GM03348 (cell line): ENCODE results near the gene BPIFB1.

Experiments used
- DNase-seq: peaks from one replicate; pipeline ENCODE4 v3.0.0; 2012; ENCODE audit warnings: low spot score

BPIFB1 gene

DNA sequence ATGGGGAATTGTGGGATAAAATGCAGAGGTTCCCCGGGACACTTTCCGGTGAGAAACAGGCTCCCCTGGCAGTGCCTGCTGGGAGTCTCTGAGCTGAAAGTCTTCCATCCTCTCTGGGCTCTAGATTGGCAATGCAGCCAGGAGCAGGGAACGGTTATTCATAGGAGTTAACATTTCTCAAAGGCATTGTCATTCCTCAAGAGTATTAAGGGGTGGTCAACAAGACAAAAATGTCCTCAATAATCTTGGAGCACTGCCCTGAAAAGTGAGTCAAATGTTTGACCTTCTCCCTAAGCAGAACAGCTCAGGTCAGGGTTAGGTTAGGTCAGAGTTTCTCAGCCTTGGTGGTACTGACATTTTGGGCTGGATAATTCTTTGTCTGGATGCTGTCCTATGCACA, 13.2 kb downstream of the BPIFB1 start:
- DNase-seq, result no peak

- DNase-seq, result no peak
These were observed 15.4 kb downstream of the BPIFB1 start for GRCh38 chr20:33298391-33298790.

GRCh38 chr20:33299111-33299603, 16.1 kb downstream of the BPIFB1 start:
- DNase-seq, result peak; percentile 91

GRCh38 chr20:33301192-33301930, 18.3 kb downstream of the BPIFB1 start:
- DNase-seq, result peak; percentile 55

DNA sequence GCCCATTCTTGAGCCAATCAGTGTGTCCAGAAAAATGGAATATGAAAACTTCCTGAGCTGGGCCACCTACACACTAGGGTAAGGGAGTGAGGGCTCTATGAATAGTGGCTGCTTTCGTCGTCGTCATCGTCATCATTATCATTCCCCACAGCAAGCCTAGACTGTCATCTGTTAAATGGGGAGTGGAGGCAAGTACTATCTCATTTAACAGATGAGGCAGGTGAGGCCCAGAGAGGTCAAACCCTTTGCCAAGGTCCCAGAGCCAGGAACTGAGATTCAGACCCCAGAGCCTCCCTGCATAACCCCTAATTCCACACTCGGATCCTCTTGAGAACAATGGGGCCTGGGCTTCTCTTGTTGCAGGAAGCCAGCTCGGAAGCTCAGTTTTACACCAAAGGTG, 20.6 kb downstream of the BPIFB1 start:
- DNase-seq, result no peak

GRCh38 chr20:33304046-33304445, 21.0 kb downstream of the BPIFB1 start:
- DNase-seq, result no peak

GRCh38 chr20:33305589-33306057, 22.6 kb downstream of the BPIFB1 start:
- no peak for DNase-seq

- no peak for DNase-seq
These were observed 23.2 kb downstream of the BPIFB1 start for GRCh38 chr20:33306228-33306627.

DNA sequence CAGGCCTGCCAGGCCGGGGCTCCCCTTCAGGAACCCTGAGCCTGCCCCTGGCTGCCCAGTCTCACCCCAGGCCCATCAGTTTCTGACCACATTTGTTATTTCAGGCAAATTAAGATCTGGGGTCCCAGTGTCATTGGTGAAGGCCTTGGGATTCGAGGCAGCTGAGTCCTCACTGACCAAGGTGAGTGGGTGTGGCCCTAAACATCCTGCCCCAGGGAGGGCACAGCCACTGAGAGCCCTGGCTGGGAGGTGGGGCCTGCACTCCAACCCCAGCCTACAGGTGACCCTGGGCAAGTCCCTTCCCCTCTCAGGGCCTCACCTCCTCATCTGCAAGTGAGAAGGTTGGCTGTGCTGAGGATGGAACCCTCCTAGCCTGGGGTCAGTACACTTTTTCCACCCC, 23.8 kb downstream of the BPIFB1 start:
- DNase-seq, result no peak

GRCh38 chr20:33308668-33309067, 25.7 kb downstream of the BPIFB1 start:
- no peak for DNase-seq

DNA sequence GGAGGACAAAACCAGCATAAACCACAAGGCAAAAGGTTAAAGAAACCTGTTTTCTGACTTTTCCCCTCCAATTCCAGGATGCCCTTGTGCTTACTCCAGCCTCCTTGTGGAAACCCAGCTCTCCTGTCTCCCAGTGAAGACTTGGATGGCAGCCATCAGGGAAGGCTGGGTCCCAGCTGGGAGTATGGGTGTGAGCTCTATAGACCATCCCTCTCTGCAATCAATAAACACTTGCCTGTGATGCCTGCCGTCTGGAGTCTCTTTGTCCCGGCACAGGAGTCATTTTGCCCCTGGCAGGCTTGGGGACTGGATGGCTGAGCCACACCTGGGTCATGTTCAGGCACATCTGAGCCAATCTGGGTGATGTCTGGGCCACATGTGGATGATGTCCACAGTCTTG, 26.6 kb downstream of the BPIFB1 start:
- no peak for DNase-seq

DNA sequence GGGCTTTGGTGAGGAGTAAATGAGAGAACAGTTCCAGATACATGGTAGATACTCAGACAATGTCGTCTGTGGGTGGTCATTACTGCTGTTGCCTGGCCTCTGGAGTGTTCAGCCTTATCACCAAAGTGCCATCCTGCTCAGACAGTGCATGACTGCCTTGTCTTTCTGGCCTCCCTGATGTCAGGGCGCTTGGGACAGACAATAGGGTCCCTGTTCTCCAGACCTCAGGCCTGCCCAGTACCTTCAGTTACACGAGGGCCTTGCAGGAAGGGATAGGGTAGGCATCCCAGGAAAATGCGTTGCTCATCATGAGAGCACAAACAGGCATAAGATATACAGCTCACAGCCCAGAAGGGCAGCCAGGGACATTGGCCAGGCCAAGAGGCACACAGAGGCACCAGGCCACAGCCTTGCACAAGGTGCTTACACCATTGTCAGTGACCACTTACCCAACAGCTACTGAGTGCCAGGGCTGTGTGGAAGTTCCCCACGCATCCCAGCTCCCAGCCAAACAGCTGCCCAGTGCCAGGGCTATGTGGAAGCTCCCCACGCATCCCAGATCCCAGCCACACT, 27.4 kb downstream of the BPIFB1 start:
- DNase-seq, result no peak

DNA sequence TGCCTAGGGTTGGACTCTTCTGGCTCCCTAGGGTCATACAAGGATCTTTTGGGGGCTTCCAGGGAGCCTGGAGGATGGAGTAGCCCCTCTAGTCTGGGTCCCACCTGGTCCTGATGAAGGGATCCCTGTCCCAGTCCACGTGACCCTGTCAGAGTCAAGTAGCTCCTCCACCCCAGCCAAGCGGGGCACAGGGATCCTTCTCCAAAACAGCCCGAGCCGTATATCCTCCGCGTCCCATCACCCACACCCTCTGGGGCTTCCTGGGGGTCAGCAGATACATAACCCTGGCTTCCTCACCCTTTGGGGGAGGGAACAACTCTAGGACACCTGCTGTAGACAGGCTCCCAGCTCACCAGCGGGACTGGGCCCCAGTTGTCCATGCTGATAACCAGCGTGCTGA, 28.0 kb downstream of the BPIFB1 start:
- DNase-seq, result no peak

GRCh38 chr20:33311996-33312395, 29.0 kb downstream of the BPIFB1 start:
- DNase-seq, result no peak

DNA sequence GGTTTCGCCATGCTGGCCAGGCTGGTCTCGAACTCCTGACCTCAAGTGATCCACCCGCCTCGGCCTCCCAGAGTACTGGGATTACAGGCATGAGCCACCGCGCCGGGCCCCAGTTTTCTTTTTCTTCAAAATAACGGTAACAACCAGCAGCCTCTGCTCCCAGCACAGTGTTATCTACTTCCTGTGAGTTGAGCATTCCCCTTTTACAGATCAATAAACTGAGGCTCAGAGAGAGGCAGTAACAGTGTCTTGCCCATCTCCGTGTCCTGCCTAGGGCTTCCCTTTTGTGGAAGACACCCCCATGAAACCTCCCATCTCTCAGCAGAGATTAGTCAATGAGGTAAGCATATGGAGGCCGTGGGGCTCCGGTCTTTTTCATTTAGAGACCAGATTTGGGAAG, 29.6 kb downstream of the BPIFB1 start:
- no peak for DNase-seq

- no peak for DNase-seq
These were observed 30.8 kb downstream of the BPIFB1 start for GRCh38 chr20:33313686-33314314.

- no peak for DNase-seq
These were observed 33.3 kb downstream of the BPIFB1 start for GRCh38 chr20:33316343-33316742.

GRCh38 chr20:33316958-33317357, 33.9 kb downstream of the BPIFB1 start:
- DNase-seq, result no peak

DNA sequence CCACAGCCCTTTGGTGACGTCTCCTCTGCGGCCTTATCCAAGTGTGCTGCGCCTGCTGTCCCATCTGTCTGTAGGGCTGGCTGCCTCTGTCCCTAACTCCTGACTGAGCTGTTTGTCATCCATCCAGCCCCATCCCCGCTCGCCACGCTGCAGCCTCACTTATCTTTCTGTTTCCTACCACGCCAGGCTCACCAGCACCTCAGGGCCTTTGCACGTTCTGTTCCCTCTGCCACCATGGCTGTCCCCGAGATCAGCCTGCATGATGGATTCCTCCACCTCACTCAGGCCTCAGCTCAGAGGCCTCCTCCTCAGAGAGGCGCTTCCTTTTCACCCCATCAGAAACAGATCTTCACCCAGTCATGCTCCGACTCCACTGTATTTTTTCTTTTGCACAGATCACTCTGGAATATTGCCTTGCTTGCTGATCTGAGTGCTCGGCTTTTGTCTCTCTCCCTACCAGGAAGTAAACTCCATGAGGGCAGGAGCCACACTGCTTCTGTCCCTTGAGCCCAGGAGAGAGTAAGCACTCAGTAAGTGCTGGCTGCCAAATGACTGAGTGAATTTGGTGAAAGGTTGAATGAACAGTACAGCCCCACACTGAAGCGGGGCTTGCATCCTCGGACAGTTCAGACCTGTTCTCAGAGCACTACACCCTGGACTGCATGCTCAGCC, 34.5 kb downstream of the BPIFB1 start:
- DNase-seq, result no peak

GRCh38 chr20:33318096-33318429, 35.0 kb downstream of the BPIFB1 start:
- DNase-seq, result no peak

GRCh38 chr20:33320006-33320405, 37.0 kb downstream of the BPIFB1 start:
- no peak for DNase-seq

- DNase-seq, result no peak
These were observed 39.4 kb downstream of the BPIFB1 start for GRCh38 chr20:33322456-33322855.

DNA sequence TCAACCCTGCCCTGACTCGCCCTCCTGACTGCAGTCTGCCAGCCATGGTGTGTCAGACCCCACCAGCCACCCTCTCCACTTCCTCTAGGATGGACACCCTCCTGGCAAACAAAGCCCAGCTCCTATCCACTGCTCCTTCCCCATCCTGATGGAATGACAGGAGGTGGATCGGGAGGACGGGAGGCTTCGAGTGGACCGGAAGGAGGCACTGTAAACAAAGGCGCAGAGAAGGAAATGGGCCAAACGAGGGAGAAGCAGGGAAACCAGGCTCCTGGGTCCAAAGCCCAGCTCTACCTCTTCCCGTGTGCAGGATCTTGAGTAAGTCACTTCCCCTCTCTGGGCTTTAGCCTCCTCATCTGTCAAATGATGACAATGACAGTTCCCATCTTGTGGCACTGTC, 40.2 kb downstream of the BPIFB1 start:
- no peak for DNase-seq
